ENCODE results near the gene STRBP.

Gene STRBP

DNA sequence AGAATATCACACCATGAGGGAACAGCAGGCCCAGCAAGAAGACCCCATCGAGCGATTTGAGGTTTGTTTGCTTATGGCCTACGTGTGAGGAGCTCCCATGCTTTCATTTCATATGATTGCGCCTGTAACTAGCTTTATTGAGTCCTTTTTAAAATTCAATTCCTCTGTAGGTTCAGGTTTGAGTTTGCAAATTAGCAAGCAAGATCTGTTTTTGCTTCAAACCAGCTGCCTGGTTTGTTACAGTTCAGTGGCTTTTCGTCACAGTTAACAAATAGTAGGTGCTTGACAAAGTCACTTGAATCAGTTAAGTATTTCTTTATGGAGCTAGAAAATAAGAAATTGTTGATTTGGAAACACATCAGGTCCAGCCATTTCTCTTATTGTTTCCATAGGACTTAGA, 178.6 kb downstream of the STRBP start:
- TF ChIP-seq SIN3A (IDR thresholded peaks at IDR 0.05; ENCODE audit: borderline replicate concordance, insufficient read depth, low read length) (no peak), TAF1 (IDR thresholded peaks at IDR 0.05; ENCODE audit: borderline replicate concordance, insufficient read depth, low read length) (no peak), POLR2AphosphoS5 (IDR thresholded peaks at IDR 0.05; ENCODE audit: low read depth, low read length) (no peak), FOXP2 (optimal IDR thresholded peaks at IDR 0.05; ENCODE audit: borderline replicate concordance, extremely low read depth, extremely low read length, insufficient read depth) (no peak)
- TF ChIP-seq, protein P1, sequence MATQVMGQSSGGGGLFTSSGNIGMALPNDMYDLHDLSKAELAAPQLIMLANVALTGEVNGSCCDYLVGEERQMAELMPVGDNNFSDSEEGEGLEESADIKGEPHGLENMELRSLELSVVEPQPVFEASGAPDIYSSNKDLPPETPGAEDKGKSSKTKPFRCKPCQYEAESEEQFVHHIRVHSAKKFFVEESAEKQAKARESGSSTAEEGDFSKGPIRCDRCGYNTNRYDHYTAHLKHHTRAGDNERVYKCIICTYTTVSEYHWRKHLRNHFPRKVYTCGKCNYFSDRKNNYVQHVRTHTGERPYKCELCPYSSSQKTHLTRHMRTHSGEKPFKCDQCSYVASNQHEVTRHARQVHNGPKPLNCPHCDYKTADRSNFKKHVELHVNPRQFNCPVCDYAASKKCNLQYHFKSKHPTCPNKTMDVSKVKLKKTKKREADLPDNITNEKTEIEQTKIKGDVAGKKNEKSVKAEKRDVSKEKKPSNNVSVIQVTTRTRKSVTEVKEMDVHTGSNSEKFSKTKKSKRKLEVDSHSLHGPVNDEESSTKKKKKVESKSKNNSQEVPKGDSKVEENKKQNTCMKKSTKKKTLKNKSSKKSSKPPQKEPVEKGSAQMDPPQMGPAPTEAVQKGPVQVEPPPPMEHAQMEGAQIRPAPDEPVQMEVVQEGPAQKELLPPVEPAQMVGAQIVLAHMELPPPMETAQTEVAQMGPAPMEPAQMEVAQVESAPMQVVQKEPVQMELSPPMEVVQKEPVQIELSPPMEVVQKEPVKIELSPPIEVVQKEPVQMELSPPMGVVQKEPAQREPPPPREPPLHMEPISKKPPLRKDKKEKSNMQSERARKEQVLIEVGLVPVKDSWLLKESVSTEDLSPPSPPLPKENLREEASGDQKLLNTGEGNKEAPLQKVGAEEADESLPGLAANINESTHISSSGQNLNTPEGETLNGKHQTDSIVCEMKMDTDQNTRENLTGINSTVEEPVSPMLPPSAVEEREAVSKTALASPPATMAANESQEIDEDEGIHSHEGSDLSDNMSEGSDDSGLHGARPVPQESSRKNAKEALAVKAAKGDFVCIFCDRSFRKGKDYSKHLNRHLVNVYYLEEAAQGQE (IDR thresholded peaks at IDR 0.05; ENCODE audit: insufficient read depth in 1 of 2, low read depth in 2 of 2, low read length in 2 of 2) = no peak

DNA sequence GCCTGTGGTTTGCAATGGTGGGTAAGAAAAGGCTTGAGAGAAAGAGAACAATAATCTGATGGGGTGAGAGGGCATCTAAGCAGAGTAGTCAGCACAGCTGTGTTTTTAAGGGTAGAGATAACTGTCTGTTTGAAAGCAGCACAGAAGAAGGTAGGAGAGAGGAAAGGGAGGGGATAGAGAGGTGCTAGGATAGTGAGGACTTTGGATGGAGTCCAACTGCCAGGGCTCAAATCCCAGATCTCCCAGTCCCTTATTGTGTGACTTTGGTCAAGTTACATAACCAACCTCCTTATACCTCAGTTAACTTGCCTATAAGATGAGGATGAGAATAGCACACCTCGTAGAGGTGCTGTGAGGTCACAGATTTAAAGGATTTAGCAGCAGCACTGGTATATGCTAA, 179.3 kb downstream of the STRBP start:
- TF ChIP-seq TAF1 (IDR thresholded peaks at IDR 0.05; ENCODE audit: borderline replicate concordance, insufficient read depth, low read length) (no peak), SIN3A (IDR thresholded peaks at IDR 0.05; ENCODE audit: borderline replicate concordance, insufficient read depth, low read length) (no peak), POLR2AphosphoS5 (IDR thresholded peaks at IDR 0.05; ENCODE audit: low read depth, low read length) (no peak), FOXP2 (optimal IDR thresholded peaks at IDR 0.05; ENCODE audit: borderline replicate concordance, extremely low read depth, extremely low read length, insufficient read depth) (no peak)
- TF ChIP-seq, protein P1 (IDR thresholded peaks at IDR 0.05; ENCODE audit: insufficient read depth in 1 of 2, low read depth in 2 of 2, low read length in 2 of 2) = no peak

- TF ChIP-seq POLR2AphosphoS5 (IDR thresholded peaks at IDR 0.05; ENCODE audit: low read depth, low read length) = no peak
- no peak for TF ChIP-seq TAF1 (IDR thresholded peaks at IDR 0.05; ENCODE audit: borderline replicate concordance, insufficient read depth, low read length)
- TF ChIP-seq, protein P1 (IDR thresholded peaks at IDR 0.05; ENCODE audit: insufficient read depth in 1 of 2, low read depth in 2 of 2, low read length in 2 of 2) = no peak
- no peak for TF ChIP-seq FOXP2 (optimal IDR thresholded peaks at IDR 0.05; ENCODE audit: borderline replicate concordance, extremely low read depth, extremely low read length, insufficient read depth)
- no peak for TF ChIP-seq SIN3A (IDR thresholded peaks at IDR 0.05; ENCODE audit: borderline replicate concordance, insufficient read depth, low read length)
Measured at GRCh38 chr9:123087359-123087888, 181.0 kb downstream of the STRBP start.

- TF ChIP-seq POLR2AphosphoS5 (IDR thresholded peaks at IDR 0.05; ENCODE audit: low read depth, low read length) (no peak), FOXP2 (optimal IDR thresholded peaks at IDR 0.05; ENCODE audit: borderline replicate concordance, extremely low read depth, extremely low read length, insufficient read depth) (no peak), TAF1 (IDR thresholded peaks at IDR 0.05; ENCODE audit: borderline replicate concordance, insufficient read depth, low read length) (no peak), SIN3A (IDR thresholded peaks at IDR 0.05; ENCODE audit: borderline replicate concordance, insufficient read depth, low read length) (no peak)
- TF ChIP-seq, protein P1 (IDR thresholded peaks at IDR 0.05; ENCODE audit: insufficient read depth in 1 of 2, low read depth in 2 of 2, low read length in 2 of 2) = no peak
Measured at GRCh38 chr9:123085916-123086315, 182.5 kb downstream of the STRBP start.

GRCh38 chr9:123084256-123084655, 184.1 kb downstream of the STRBP start:
- TF ChIP-seq, protein P1 (IDR thresholded peaks at IDR 0.05; ENCODE audit: insufficient read depth in 1 of 2, low read depth in 2 of 2, low read length in 2 of 2) = no peak
- TF ChIP-seq SIN3A (IDR thresholded peaks at IDR 0.05; ENCODE audit: borderline replicate concordance, insufficient read depth, low read length) = no peak
- no peak for TF ChIP-seq POLR2AphosphoS5 (IDR thresholded peaks at IDR 0.05; ENCODE audit: low read depth, low read length)
- no peak for TF ChIP-seq TAF1 (IDR thresholded peaks at IDR 0.05; ENCODE audit: borderline replicate concordance, insufficient read depth, low read length)
- no peak for TF ChIP-seq FOXP2 (optimal IDR thresholded peaks at IDR 0.05; ENCODE audit: borderline replicate concordance, extremely low read depth, extremely low read length, insufficient read depth)

All from PFSK-1 (cell line).